Fibroblast of skin of right quadriceps (primary cell): Measurements from ENCODE around the gene AP2A2.
A peak's percentile ranks its signal among the peaks of the same experiment; 100 is the strongest.

ENCODE experiments used
- DNase-seq: peaks from one replicate; pipeline ENCODE4 v3.0.0-alpha.2; 2013

AP2A2 gene

DNA sequence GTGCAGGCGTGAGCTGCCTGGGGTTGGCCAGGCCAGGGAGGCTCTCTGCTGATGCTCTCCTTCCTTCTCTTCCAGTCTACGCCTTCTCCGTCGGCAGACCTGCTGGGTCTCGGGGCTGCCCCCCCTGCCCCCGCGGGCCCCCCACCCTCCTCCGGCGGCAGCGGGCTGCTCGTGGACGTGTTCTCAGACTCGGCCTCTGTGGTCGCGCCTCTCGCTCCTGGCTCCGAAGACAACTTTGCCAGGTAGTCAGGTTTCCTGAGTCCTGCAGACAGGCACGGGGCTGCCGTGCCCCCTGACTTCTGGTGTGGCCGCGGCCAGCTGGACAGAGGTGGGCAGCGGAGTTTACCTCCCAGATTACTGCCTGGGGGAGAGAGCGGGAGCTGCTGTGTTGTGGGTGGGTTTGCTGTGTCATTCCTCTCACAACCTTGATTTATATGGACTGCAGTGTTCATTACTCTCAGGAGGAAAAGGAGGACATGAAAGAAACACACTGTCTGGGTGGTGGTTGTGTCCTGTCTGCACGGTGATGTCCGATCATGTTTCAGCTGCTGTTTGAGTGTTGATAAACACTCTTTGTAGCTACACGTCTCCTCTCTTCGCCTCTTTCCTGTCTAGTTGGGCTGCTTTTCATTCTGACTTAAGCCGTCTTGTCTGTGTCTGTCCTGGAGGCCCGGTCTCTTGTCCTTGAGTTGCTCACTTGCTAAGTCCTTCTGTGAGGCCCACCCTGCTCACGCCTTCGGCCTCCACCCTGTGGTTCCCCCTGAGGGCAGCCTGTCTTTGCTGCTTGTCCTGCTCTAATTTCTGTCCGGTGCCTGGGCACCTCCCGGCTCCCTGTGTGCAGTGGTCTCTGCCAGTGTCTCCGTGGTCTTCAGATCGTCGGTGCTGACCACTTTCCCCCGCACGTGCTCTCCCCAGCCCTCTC is 74.9 kb downstream of the AP2A2 start:
- no peak for DNase-seq

DNA sequence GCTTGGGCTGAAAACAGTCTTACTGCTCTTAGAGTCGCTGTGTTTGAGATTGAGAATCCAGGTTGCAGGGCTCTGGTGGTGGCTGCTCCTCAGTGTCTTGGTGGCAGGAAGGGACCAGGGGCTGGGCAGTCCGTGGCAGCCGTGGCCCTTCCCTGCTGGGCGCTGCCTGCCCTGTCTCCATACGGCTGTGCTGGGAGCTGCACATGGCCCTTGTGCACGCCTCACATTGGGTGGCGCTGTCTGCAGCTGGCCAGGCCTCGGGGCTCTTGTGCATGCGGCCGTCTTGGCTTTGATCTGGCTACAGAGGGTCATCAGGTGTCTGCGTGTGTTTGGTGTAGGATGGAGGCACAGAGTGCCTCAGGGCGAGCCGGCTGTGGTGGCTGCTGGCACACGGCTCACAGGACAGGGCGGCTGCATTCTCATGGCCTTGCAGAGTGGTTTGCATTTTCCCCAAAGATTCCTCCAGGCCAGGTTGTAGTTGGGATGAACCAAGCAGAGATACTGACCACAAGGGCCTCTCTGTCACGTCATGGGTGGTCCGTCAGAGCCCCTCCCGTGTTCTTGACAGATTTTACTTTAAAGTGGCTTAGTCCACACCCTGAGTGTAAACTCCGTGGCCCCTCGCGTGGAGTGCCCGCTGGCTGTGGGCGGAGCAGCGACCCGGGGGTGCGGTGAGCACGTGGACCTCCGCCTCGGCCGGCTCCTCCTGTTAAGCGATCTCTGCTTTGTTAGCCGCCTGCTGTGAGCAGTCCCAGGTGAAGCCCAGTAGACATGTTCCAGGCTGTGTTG is 76.1 kb downstream of the AP2A2 start:
- DNase-seq = no peak

DNA sequence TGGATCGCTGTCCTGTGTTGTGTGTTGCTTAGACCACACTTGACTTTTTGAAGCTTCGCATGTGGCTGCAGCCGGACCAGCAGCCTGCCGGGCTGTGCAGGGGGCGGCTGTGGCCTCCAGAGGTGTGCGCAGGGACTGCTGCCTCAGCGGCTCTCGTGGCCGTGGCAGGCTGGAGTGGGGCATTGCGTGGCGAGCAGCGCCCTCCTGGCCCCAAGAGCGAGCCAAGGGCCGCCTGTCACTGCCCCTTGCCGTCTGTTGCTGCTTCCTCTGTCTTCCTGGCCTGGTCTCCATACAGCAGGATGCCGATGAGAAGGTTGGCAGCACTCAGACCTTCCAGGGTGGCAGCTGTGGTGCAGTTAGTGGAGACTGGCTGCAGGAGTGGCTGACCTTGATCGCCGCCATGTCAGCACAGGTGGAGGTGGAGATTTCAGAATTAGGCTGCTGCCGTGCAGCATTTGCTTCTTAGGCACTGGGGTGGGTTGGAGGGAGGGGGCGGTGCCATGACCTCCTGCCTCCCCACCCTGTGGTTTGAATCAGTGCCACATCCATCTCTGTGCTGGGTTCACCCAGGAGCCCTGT is 76.8 kb downstream of the AP2A2 start:
- DNase-seq = no peak

DNA sequence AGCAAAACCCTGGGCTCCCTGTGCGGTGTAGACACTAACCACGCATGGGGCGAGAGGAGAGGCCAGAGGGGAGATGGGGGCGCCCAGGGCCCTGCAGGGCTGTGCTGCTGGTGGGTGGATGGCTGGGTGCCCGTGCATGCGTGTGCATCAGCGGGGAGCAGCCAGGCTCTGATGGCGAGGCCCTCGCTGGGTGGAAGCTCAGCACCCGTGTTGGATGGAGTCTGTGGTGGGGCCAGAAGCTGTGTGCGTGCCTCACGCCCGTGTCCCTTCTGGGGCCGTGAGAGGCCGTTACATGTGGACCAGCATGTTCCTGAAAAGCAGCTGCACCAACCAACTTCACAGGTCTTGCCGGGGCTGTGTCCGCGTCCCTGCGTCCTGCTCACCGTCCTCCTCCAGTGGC is 77.5 kb downstream of the AP2A2 start:
- DNase-seq = no peak

DNA sequence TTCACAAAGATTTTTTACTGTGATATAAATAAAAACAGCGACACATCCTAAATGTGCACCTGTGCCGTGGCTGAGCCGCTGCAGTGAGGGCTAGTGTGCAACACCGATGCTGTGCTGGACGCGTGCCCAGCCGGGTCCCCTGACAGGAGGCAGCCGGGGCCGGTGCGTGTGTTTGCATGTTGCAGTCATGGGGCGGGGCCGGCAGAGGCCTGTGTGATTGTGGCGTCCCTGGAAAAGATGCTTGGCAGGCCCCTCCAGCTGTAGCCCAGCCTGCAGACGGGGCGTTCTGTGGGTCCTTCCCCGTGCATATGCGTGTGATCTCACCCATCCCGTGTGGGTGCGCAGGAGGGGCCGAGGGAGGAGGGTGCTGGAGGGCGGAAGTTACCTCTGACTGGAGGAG is 80.3 kb downstream of the AP2A2 start:
- no peak for DNase-seq

DNA sequence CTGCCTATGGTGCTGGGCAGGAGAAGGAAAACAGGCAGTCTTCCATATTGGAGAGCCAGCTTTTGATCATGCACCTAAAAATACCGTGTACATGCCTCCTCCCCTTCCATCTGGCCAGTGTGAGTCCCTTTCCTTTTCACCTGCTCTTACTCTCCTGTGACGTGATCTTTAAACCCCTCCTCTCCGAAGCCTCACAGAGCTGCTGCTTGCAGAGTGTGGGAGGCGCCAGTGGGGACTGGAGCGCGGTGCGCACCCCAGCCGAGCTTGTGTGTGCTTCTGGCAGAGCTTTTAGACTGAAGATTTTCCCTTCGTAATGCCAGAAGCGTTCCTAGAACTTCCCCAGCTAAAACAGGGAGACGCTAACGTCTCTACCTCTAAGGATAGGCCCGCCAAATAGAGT is 81.1 kb downstream of the AP2A2 start:
- no peak for DNase-seq

DNA sequence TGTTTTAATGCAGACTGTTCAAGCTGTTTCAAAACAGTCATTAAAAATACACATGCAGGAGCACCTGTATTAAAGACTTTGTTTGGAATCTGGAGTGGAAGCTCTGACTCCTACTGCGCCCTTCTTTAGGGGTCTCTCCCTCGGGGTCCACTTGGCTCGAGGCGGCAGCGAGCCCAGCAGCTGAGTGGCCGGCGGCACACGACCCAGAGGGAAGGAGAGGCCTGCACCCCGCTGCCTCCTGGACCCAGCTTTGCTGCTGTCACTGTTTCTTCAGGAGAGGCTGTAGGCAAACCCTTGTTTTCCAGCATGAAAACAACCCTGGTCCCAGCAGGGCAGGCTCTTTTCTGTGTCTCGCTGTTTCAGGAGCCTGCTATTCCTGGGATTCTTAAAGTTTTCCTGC is 81.6 kb downstream of the AP2A2 start:
- DNase-seq = no peak

DNA sequence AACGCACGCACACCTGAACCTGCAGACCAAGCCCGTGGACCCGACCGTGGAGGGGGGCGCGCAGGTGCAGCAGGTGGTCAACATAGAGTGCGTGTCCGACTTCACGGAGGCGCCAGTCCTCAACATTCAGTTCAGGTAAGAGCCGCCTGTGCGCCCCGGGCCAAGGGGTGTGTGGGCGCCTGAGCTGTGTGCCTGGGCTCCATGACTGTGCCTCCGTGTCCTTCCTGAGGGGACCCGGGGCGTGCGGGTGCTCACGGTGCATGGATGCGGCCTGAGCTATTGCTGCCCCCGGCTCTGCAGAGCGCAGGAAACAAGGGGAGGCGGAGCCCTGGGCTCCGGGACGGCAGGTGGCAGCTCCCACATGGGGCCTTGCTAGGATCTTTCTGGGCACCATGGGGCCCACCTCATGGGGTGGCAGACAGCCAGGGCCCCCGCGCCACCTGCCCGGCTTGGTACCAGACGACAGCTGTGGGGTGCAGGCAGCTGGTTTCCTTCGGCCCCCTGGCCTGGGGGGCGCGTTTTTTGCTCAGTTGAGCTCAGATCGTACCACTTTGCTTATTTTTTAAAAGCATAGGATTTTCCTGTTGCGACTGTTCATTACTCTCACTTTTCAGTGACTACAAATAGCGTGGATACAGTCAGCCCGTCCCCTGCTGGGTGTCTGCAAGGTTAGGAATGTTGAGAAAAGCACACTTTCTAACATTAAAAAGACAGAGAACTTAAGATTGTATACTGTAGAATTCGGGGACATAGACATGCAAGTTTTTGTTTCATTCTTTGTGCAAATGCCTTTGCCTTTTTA is 82.5 kb downstream of the AP2A2 start:
- no peak for DNase-seq

DNA sequence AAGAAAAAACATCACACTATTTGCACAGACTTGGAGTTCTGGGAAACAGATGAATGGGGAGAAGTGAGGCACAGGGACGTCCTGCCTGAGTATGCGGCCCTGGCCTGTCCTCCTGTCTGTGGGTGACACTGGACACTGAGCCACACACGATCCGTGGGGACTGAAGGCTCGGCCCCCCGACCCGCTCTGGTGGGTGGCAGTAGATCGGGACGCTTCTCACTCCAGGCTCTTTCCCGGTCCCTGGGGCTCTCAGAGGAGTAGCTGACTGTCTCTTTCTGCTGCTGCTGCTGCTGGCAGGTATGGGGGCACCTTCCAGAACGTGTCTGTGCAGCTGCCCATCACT is 83.1 kb downstream of the AP2A2 start:
- DNase-seq = no peak

DNA sequence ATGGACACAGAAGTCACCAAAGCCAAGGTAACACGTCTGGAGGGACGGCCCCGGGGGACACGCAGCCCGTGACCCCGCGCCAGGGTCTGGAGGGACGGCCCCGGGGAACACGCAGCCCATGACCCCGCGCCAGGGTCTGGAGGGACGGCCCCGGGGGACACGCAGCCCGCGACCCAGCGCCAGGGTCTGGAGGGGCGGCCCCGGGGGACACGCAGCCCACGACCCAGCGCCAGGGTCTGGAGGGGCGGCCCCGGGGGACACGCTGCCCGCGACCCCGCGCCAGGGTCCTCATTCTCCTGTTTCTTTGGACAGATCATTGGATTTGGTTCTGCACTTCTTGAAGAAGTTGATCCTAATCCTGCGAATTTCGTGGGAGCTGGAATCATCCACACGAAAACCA is 83.7 kb downstream of the AP2A2 start:
- DNase-seq = no peak

DNA sequence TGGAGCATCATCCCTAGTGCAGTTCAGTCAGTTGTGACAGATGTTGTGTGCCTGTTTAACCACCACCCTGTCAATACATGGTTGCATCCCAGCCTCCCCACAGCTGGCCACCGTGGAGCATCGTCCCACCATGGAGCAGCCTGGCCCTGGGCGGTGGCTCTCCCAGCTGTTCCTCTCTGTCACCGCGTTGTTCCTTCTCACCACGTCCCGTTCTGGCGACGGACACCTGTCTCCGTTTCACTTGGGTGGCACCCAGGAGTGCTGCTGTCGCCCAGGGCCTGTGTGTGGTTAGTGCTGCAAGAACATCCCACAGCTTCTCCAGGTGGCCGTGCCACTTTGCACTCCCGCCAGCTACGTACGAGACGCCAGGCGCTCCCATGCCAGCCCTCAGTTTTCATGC is 84.3 kb downstream of the AP2A2 start:
- DNase-seq = no peak

DNA sequence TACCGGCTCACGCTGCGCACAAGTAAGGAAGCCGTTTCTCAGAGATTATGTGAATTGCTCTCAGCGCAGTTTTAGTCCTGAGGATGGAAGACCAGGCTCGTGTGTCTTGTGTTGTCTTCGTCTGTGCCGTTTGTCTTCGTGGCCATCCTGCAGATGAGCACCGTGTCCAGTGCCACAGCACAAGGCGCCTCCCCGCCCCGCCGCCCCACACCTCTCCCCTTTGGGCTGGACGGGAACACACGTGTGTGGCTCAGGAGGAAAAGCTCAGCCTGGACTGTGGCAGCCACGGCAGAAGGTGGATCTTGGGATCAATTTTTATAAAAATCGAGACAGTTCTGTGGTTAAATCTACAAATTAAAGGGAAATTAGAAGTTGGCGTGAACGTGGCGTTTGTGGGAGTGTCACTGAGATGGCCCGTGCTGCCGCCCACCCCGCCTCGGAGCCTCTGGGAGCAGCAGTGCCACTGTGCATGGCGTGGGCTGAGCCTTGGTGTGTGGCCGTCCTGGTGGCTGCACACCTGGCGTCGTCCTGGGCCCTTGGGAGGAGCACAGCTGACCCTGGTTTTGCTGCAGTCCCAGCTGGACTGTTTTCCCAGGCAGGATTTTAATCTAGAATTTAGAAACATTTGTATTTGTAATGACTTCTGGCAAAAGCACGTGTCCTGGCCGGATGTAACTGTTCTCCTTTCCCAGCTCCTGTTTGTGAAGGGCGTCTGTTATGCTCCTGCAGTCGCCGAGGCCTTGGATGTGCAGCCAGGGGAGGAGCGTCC is 85.1 kb downstream of the AP2A2 start:
- no peak for DNase-seq

DNA sequence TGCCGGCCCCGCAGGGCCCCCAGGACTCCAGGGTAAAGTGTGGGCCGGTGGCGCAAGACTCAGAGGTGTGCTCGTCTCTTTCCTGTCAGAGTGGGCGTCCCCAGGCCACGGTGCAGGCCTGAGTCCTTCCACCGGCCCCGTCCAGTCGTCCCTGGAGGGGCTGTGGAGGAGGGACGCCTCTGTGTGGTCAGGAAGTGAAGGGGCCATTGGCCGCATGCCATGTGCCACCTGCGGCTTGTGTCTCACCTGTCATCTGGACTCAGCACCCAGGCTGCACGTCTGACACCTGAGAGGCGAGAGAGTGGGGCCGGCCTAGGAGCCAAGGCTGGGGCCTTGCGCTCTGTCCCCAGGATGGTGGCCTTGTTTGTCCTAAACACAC is 85.6 kb downstream of the AP2A2 start:
- no peak for DNase-seq

DNA sequence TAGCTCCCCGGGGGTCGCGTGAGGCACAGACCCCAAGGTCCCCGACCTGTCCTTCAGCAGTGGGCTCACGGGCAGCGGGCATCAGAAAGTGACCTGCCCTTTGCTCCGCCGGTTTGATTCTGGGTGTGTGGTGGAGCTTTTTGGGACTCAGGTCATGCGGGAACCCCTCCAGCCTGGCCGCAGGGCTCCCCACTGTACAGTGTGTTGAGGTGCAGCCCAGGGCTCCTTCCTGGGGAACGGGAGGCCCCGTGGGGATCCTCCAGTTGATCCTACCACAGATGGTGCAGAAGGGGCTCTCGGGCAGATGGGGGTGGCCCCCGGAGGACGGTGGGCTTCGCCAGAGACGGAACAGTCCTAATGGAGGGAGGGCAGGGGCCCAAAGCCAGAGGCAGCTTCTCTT is 86.6 kb downstream of the AP2A2 start:
- no peak for DNase-seq

DNA sequence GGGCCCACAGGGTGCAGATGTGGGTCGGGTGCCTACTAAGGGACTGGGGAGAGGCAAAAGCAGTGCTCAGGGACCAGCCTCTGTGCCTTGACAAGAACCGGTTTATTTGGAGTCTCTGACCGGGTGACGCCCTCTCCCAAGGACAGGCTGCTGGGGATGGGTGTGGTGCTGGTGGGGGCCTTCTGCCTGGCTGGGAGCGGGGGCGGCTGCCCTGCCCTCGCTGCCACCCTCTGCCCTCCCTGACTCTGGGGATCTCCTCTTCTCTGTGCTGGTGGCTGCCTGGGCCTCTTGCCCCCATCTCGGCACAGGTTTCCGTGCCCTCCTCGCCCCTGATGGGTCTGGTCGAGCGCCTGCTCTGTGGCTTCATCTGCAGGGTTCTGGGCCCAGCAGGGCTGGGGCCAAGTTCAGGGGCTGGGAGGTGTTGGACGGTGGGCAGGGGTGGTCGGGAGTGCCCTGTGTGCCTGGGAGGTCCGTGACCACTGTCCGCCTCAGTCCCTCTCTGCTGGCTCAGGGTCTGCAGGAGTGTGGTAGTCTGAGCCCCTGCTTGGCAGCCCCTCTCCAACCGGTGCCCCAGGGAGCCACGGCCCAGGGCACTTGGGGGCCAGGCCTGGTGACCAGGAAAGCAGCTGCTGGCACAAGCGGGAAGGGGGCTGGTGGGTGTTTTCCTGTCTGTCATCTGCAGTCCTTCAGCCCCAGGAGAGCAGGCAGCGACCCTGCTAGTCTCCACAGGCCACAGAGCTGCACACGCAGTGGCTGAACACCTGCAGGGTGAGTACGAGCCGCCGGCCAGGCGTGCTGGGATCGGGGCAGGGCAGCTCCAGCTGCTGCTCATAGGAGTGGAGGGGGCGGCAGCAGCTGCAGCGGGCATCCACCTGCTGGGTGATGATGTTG is 87.3 kb downstream of the AP2A2 start:
- no peak for DNase-seq

DNA sequence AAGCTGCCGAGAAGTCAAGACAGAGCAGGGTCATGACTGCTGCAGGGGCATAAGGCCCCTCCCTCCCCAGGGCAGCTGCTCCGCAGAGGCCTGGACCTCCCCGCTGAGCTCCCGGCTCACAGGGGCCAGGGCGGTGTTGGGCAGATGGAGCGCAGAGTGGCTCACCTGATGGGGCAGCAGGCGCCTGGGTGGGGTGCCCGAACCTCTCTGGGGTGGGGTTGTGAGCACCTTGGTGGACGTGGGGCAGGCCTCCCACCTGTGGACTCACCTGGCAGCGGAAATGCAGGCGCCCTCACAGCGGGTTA is 87.9 kb downstream of the AP2A2 start:
- DNase-seq = no peak

DNA sequence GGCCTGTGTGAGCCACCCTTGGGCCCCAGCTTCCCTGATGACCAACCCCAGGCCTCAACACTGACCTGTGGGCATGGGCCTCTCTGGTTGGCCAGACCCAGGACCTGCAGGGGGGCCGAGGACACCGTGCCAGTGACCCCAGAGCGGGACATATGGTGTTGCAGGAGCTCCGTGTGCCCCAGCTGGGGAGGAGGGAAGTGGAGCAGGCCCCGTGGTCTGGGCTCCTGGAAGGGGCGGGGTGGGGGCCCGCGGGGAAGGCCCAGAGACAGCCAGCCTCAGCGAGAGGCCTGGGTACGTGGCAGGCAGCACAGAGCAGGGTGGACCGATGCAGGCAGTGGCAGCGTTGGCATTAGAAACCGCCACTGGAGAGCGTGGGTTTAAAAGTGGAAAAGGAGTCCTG is 88.6 kb downstream of the AP2A2 start:
- no peak for DNase-seq

DNA sequence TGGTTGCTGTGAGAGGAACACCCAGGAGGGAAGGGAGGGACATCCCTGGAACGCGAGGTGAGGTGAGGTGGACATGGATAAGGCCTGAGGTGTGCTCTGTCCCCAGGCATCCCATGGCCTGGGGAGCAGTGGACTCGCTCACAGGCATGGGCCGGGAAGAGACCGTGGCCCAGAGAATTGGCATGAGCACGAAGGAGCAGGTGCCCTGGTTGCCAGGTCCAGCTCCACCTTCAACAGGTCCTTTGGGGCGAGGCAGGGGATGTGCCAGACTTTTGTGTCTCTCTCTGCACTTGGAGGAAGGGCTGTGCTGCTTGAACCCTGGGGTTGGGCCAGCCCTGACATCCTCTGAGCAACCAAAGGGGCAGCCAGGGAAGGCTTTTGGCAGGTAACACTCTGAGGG is 89.4 kb downstream of the AP2A2 start:
- no peak for DNase-seq

DNA sequence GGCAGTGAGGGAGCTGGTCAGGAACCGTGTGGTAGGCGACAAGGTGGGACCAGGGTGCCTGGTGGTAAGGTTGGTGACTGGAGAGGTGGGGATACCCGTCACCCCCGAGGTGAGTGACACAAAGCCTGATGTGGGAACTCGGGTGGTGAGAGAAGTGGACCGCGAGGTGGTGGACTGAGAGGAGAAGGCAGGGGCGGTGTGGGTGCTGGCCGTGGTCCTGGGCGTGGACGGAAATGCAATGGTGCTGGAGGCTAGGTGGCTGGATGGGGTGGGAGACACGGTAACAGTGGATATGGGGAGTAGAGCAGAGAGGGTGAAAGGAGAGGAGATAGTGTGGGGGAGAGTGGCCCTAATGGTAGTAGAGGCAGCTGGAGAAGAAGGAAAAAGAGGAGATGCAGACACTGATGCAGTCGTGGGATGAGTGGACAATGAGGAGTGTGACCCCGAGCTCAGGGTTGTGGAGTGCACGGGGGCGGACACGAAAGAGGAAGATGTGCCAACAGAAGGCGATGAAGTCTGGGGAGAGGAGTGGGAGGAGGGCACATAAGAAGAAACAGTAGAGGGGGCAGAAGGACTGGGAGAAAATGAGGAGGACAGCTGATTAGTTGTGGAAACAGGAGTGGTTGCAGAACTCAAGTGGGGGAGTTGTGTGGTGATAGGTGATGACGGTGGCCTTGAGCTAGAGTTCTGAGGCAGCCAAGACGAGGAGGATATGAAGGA is 90.3 kb downstream of the AP2A2 start:
- DNase-seq = no peak

DNA sequence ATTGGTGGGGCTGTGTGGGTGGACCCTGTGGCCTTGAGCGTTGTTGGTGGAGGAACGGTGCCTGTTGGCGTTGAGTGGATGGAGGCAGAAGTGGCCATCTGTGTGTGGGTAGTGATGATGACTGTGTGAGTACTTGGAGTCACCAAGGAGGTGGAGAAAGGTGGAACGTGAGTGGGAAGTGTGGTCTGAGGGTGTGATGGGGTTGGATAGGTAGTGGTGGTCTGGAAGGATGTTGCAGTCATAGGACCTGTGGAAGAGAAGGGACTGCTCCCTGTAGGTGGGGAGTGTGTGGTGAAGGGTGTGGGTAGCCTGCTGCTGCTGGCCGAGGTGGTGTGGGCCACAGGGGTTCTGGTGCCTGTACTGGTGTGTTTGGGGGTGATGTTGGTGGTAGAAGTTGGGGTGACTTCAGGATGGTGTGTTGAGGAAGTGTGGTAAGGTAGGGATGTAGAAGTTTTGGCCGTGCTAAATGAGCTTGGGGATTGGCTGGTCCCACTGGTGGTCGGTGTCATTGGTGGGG is 91.0 kb downstream of the AP2A2 start:
- DNase-seq = peak; percentile 7
